Left ventricle myocardium inferior (tissue), 1 donor: ENCODE results near the gene C1D. TPM values are rescaled to one million over a fixed set of nuclear protein-coding genes. Genes with fewer than 3 reads are reported as not detected.
"Not testable (repeated sequence)": the region's sequence is repeated elsewhere in the genome, so short reads cannot be mapped to it uniquely, and the experiment has no call there.

Experiments used
- DNase-seq: peaks from one replicate; pipeline ENCODE4 v3.0.0-alpha.2; 2020
- H3K27ac ChIP-seq: fragments of 200-600 bp; replicated peaks from 2 replicates; pipeline ENCODE4 v1.8.0; 2021
- H3K27me3 ChIP-seq: fragments of 200-600 bp; 2 replicates; pipeline ENCODE4 v1.8.0; 2021; ENCODE audit warnings: low read depth
- H3K36me3 ChIP-seq: fragments of 200-600 bp; 2 replicates; pipeline ENCODE4 v1.8.0; 2021
- H3K4me1 ChIP-seq: fragments of 200-600 bp; 2 replicates; pipeline ENCODE4 v1.8.0; 2021
- H3K4me3 ChIP-seq: fragments of 200-600 bp; 2 replicates; pipeline ENCODE4 v1.8.0; 2021; ENCODE audit warnings: mild to moderate bottlenecking, moderate library complexity
- H3K9me3 ChIP-seq: fragments of 200-600 bp; replicated peaks from 2 replicates; pipeline ENCODE4 v1.8.0; 2021
- intact Hi-C: fragments of 100-400 bp; cut with micrococcal nuclease; formaldehyde crosslinking; loops from one replicate; pipeline ENCODE4 v1.11.0; 2022
- total RNA-seq: library from RNA; stranded (reverse); fragmentation: NEBNext Ultra II Directional; extraction: Animal tissue kit (Norgen Biotek cat#: 25700); gene quantifications from one replicate; pipeline ENCODE4 v1.2.1, GENCODE V29; 2021
- TF ChIP-seq, protein P1 (sequence below): fragments of 200-600 bp; IDR thresholded peaks from 2 replicates; pipeline ENCODE4 v1.8.0; 2021; ENCODE audit warnings: antibody characterized with exemption, mild to moderate bottlenecking, borderline replicate concordance
- donor health status: DM: no; HTN: yes; CAD: no; lungs with severe emphysema.

Gene C1D
- total RNA-seq, 1 donor from 2014 or later: 19.5 TPM

DNA sequence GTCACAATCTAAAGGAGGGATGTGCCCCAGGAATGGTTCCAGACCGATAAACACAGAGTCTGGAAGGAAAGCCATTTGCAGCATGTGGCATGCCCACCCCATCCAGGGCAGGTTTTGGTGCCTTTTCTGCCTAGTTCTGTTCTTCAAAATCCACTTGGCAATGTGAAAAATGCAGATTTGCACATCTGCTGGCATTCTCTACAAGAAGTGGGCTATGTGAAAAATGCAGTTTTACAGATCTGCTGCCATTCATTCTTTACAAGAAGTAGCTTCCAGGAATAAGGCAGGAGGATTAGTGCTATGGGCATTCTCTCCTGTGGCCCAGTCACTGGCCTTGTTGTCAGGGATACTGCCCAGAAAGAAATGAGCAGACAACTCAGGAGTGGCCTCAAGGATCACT is 68.1 kb downstream of the C1D start:
- Histone ChIP-seq H3K4me1 (no peaks in the 10 kb centered on the region), H3K27me3 (peaks cover 35% of the 10 kb centered on the region), H3K36me3 (no peaks in the 10 kb centered on the region), H3K27ac (no peak overlapping the region), H3K4me3 (no peak overlapping the region), H3K9me3 (no peaks in the 10 kb centered on the region)
- intact Hi-C loops: no loop called here
- no peak for DNase-seq
- TF ChIP-seq, protein P1, sequence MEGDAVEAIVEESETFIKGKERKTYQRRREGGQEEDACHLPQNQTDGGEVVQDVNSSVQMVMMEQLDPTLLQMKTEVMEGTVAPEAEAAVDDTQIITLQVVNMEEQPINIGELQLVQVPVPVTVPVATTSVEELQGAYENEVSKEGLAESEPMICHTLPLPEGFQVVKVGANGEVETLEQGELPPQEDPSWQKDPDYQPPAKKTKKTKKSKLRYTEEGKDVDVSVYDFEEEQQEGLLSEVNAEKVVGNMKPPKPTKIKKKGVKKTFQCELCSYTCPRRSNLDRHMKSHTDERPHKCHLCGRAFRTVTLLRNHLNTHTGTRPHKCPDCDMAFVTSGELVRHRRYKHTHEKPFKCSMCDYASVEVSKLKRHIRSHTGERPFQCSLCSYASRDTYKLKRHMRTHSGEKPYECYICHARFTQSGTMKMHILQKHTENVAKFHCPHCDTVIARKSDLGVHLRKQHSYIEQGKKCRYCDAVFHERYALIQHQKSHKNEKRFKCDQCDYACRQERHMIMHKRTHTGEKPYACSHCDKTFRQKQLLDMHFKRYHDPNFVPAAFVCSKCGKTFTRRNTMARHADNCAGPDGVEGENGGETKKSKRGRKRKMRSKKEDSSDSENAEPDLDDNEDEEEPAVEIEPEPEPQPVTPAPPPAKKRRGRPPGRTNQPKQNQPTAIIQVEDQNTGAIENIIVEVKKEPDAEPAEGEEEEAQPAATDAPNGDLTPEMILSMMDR: no peak

DNA sequence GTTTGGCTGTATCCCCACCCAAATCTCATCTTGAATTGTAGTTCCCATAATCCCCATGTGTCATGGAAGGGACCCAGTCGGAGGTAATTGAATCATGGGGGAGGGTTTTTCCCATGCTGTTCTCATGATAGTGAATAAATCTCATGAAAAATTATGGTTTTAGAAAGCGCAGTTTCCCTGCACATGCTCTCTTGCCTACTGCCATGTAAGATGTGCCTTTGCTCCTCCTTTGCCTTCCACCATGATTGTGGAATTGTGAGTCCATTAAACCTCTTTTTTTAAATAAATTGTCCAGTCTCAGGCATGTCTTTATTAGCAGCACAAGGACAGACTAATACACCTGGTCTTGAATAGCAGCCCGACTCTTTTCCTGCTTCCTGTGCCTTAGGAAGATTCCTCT is 68.7 kb downstream of the C1D start:
- H3K27me3 ChIP-seq: peaks cover 37% of the 10 kb centered on the region

DNA sequence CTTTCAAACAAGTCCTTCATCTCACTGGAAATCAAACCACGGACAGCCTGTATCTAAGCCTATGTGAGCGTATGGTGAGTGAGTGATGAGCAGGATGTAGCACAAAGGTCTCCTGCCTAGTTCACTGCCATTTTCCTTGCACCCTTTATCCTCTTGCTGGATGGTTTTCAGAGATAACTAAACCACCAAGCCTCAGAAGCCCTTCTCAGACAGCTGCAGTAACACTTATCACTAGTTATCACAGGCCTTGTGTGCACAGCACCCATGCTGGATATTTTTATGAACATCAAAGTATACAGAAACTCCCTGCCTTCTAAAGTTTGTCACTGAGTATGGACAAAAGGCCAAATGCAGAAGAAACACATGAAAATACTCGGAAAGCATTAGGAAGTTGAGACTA is 69.5 kb downstream of the C1D start:
- no peak for DNase-seq
- peaks cover under 1% of the 10 kb centered on the region for H3K9me3 ChIP-seq
- H3K4me1 ChIP-seq: no peaks in the 10 kb centered on the region
- H3K4me3 ChIP-seq: no peak overlapping the region
- no peak overlapping the region for H3K27ac ChIP-seq
- intact Hi-C loops: no loop called here
- H3K27me3 ChIP-seq: peaks cover 32% of the 10 kb centered on the region
- TF ChIP-seq, protein P1: no peak
- no peaks in the 10 kb centered on the region for H3K36me3 ChIP-seq

More for the DNA sequence above, 68.7 kb downstream of the C1D start:
- H3K9me3 ChIP-seq, H3K27ac ChIP-seq, DNase-seq, H3K4me3 ChIP-seq, H3K4me1 ChIP-seq, intact Hi-C loops, H3K36me3 ChIP-seq: not testable (repeated sequence)

DNA sequence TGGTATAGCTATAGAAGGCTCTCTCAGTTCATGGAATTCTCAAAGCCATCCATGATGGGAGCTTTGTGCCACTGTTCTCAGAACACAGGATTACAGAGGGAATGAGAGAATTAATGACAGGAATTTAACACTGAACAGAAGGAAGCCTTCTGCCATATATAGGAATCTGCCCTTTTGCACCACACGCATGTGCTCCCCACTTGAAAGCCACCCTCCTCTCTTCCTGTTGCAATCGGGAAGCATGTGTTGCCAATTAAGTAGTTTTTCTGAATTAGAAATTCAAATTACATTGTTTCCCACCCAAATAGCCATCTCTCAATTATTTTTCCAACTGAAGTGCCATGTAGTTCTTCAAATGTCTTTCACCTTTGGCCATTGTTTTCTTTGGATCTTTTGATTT is 71.3 kb downstream of the C1D start:
- no peak overlapping the region for H3K27ac ChIP-seq
- no peaks in the 10 kb centered on the region for H3K4me1 ChIP-seq
- DNase-seq: no peak
- H3K9me3 ChIP-seq: peaks cover 7% of the 10 kb centered on the region
- intact Hi-C loops: no loop called here
- H3K36me3 ChIP-seq: no peaks in the 10 kb centered on the region
- peaks cover 31% of the 10 kb centered on the region for H3K27me3 ChIP-seq
- TF ChIP-seq, protein P1: no peak
- H3K4me3 ChIP-seq: no peak overlapping the region

Other genes starting within 250 kb of the C1D start
- gene PNO1, start 94.9 kb upstream of the C1D start, total RNA-seq: 8.2 TPM
- gene PPP3R1, start 189.5 kb upstream of the C1D start, total RNA-seq: 34.6 TPM